ENCODE results near the gene F2RL2.

F2RL2 gene

DNA sequence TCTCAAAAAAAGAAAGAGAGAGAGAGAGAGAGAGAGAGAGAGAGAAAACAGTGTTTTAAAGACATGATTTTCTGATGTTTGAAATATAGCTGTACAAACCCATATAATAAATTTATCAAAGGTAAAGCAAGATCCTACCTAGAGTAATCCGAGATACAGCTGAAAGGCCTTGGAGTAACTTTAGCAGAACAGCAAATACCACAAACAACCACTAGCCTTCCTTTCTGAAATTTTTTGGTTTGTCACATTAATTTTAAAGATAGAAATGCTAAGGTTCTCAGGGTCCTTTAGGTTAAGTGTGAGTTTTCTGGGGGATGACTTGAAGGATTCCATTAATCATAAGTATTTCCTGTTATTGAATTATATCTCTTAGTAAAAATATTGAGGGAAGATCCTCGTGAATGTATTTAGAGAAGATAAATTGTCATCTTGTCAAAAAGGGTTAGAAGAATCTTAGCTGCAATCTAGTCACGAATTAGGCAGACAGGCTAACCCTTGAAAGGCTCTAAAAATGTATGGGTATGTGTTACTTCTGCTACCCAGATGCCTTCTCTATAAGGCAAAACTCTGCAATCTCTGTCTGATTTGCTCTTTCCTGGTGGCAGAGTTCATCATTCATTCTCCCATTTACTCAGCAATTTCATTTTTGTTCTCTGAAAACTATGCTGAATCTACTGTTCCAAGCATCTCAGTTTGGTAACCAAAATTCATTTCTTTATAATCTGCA lies 27.3 kb downstream of the F2RL2 start:
- CTCF ChIA-PET, result interaction anchor here (0.6 kb wide), 1 partner anchor 289 kb away, joined by 3 read pairs; no protein-coding TSS in a partner anchor
- Histone ChIP-seq H3K27ac (ENCODE audit: extremely low read depth, low read depth, low read length) (no peak overlapping the region), H3K4me3 (ENCODE audit: low read depth, low read length) (no peak overlapping the region), H3K36me3 (ENCODE audit: control insufficient read depth in 2 of 2, insufficient read depth in 1 of 2, low read length in 2 of 2) (no peaks in the 10 kb centered on the region), H3K4me1 (ENCODE audit: control insufficient read depth, insufficient read depth, low read length) (no peaks in the 10 kb centered on the region), H3K9me3 (ENCODE audit: control insufficient read depth, insufficient read depth, low read depth, low read length) (no peaks in the 10 kb centered on the region)
- POLR2A ChIA-PET, result no interaction called here
- TF ChIP-seq KLF10 (tag by site-specific recombination; IDR thresholded peaks at IDR 0.05), result no peak
- peak; percentile 65; the same call in 1 of the 2 replicates for TF ChIP-seq ZNF596 (tag by site-specific recombination; IDR thresholded peaks at IDR 0.05)

- Histone ChIP-seq H3K4me3 (ENCODE audit: low read depth, low read length) (no peak overlapping the region), H3K36me3 (ENCODE audit: control insufficient read depth in 2 of 2, insufficient read depth in 1 of 2, low read length in 2 of 2) (no peaks in the 10 kb centered on the region), H3K27ac (ENCODE audit: extremely low read depth, low read depth, low read length) (no peak overlapping the region), H3K9me3 (ENCODE audit: control insufficient read depth, insufficient read depth, low read depth, low read length) (no peaks in the 10 kb centered on the region), H3K4me1 (ENCODE audit: control insufficient read depth, insufficient read depth, low read length) (no peaks in the 10 kb centered on the region)
- TF ChIP-seq MZF1 (tag by site-specific recombination; IDR thresholded peaks at IDR 0.05; ENCODE audit: borderline replicate concordance) (no peak), ZNF837 (tag by site-specific recombination; IDR thresholded peaks at IDR 0.05) (no peak), ZNF2 (tag by site-specific recombination; IDR thresholded peaks at IDR 0.05) (no peak), ZNF140 (tag by site-specific recombination; IDR thresholded peaks at IDR 0.05) (no peak), ZNF398 (tag by site-specific recombination; IDR thresholded peaks at IDR 0.05) (no peak)
- TF ChIP-seq, protein P1, sequence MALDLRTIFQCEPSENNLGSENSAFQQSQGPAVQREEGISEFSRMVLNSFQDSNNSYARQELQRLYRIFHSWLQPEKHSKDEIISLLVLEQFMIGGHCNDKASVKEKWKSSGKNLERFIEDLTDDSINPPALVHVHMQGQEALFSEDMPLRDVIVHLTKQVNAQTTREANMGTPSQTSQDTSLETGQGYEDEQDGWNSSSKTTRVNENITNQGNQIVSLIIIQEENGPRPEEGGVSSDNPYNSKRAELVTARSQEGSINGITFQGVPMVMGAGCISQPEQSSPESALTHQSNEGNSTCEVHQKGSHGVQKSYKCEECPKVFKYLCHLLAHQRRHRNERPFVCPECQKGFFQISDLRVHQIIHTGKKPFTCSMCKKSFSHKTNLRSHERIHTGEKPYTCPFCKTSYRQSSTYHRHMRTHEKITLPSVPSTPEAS (tag by site-specific recombination; IDR thresholded peaks at IDR 0.05), result no peak
- ChIA-PET POLR2A (no interaction called here), CTCF (interaction anchor here (0.6 to 0.8 kb wide), 2 partner anchors 11 to 213 kb away, joined by 3 to 4 read pairs; no protein-coding TSS in a partner anchor)
Observed at GRCh38 chr5:76594107-76594506, 29.1 kb downstream of the F2RL2 start.

DNA sequence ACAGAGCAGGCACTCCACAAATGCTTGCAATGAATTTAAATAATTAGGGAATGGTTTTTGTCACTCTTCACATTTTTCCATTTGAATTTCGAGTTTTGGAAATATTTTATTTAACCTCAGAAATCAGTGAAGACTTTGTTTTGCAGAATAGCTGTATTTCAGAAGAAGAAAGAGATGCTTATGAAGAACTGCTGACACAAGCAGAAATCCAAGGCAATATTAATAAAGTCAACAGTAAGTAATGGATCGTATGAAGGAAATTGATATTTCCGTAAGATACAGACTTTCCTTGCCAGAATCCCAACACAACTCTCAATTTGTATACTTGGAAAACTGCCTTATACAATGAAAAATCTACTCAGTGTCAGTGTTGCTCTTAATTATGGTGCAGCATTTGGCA lies 30.5 kb downstream of the F2RL2 start:
- POLR2A ChIA-PET, result no interaction called here
- no peaks in the 10 kb centered on the region for H3K4me1 ChIP-seq (ENCODE audit: control insufficient read depth, insufficient read depth, low read length)
- H3K27ac ChIP-seq (ENCODE audit: extremely low read depth, low read depth, low read length), result no peak overlapping the region
- H3K9me3 ChIP-seq (ENCODE audit: control insufficient read depth, insufficient read depth, low read depth, low read length), result no peaks in the 10 kb centered on the region
- CTCF ChIA-PET, result no interaction called here
- H3K36me3 ChIP-seq (ENCODE audit: control insufficient read depth in 2 of 2, insufficient read depth in 1 of 2, low read length in 2 of 2), result no peaks in the 10 kb centered on the region
- no peak overlapping the region for H3K4me3 ChIP-seq (ENCODE audit: low read depth, low read length)
- TF ChIP-seq ZNF24 (tag by site-specific recombination; IDR thresholded peaks at IDR 0.05), result no peak
- TF ChIP-seq, protein P2, sequence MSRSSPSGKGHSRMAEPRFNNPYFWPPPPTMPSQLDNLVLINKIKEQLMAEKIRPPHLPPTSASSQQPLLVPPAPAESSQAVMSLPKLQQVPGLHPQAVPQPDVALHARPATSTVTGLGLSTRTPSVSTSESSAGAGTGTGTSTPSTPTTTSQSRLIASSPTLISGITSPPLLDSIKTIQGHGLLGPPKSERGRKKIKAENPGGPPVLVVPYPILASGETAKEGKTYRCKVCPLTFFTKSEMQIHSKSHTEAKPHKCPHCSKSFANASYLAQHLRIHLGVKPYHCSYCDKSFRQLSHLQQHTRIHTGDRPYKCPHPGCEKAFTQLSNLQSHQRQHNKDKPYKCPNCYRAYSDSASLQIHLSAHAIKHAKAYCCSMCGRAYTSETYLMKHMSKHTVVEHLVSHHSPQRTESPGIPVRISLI (tag by site-specific recombination; IDR thresholded peaks at IDR 0.05), result no peak
- no peak for TF ChIP-seq ZBTB20 (tag by site-specific recombination; IDR thresholded peaks at IDR 0.05)
- TF ChIP-seq BCL11B (tag by site-specific recombination; IDR thresholded peaks at IDR 0.05; ENCODE audit: low read depth), result no peak
- TF ChIP-seq, protein P3, sequence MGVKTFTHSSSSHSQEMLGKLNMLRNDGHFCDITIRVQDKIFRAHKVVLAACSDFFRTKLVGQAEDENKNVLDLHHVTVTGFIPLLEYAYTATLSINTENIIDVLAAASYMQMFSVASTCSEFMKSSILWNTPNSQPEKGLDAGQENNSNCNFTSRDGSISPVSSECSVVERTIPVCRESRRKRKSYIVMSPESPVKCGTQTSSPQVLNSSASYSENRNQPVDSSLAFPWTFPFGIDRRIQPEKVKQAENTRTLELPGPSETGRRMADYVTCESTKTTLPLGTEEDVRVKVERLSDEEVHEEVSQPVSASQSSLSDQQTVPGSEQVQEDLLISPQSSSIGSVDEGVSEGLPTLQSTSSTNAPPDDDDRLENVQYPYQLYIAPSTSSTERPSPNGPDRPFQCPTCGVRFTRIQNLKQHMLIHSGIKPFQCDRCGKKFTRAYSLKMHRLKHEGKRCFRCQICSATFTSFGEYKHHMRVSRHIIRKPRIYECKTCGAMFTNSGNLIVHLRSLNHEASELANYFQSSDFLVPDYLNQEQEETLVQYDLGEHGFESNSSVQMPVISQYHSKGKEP (tag by site-specific recombination; IDR thresholded peaks at IDR 0.05), result no peak
- no peak for TF ChIP-seq OVOL3 (tag by site-specific recombination; IDR thresholded peaks at IDR 0.05)
- TF ChIP-seq ZNF645 (tag by site-specific recombination; IDR thresholded peaks at IDR 0.05), result no peak
- TF ChIP-seq ZNF335 (tag by site-specific recombination; conservative IDR thresholded peaks at IDR 0.05), result no peak
- TF ChIP-seq ZNF16 (tag by site-specific recombination; IDR thresholded peaks at IDR 0.05; ENCODE audit: low read depth), result no peak
- TF ChIP-seq PRDM1 (tag by site-specific recombination; IDR thresholded peaks at IDR 0.05), result no peak
- TF ChIP-seq ZNF449 (tag by site-specific recombination; IDR thresholded peaks at IDR 0.05), result no peak
- TF ChIP-seq HOXC10 (CRISPR knock-in tag; IDR thresholded peaks at IDR 0.05), result no peak
- TF ChIP-seq GLIS2 (tag by site-specific recombination; IDR thresholded peaks at IDR 0.05), result no peak
- TF ChIP-seq ZNF548 (tag by site-specific recombination; IDR thresholded peaks at IDR 0.05), result no peak
- no peak for TF ChIP-seq KLF7 (tag by site-specific recombination; IDR thresholded peaks at IDR 0.05; ENCODE audit: borderline replicate concordance)
- no peak for TF ChIP-seq ZNF530 (tag by site-specific recombination; IDR thresholded peaks at IDR 0.05; ENCODE audit: low read depth)
